ENCODE data around the gene TRAF3IP1.

DNA sequence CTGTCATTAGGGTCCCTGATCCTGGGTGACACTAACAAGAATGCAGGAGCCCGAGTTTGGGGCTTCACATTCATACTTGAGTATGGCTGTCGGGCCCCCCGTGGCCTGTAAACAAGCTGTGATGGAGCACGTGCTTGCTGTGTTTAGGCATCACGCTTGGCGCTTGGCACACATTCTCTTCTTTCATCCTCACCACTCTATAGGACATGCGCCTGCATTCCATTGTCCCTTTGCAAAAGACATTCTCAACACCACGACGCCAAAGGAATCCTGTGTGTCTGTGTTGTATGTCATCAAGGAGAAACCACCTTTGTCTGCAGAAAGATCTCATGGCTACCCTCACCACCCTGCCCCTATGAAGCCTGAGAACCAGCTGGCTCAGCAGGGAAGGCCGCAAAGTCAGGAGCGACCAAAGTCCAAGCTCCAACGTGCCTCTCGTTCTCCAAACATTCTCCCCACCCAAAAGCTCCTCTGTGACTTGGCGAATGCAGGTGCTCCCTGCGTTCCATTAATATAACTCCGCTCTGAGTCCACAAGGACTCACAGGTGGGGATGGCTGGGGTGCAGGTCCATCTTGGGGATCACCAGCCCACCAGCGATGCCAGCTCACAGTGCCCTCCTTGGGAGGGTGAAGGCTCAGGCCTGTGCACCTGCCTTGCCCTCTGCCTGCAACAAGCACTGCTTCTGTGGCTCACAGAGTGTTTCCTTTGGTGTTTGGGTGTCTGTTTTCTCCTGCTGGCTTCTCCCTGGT lies 25.8 kb upstream of the TRAF3IP1 start:
- TF ChIP-seq, protein P1, sequence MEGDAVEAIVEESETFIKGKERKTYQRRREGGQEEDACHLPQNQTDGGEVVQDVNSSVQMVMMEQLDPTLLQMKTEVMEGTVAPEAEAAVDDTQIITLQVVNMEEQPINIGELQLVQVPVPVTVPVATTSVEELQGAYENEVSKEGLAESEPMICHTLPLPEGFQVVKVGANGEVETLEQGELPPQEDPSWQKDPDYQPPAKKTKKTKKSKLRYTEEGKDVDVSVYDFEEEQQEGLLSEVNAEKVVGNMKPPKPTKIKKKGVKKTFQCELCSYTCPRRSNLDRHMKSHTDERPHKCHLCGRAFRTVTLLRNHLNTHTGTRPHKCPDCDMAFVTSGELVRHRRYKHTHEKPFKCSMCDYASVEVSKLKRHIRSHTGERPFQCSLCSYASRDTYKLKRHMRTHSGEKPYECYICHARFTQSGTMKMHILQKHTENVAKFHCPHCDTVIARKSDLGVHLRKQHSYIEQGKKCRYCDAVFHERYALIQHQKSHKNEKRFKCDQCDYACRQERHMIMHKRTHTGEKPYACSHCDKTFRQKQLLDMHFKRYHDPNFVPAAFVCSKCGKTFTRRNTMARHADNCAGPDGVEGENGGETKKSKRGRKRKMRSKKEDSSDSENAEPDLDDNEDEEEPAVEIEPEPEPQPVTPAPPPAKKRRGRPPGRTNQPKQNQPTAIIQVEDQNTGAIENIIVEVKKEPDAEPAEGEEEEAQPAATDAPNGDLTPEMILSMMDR (IDR thresholded peaks at IDR 0.05; ENCODE audit: low read depth, low read length, poor library complexity, severe bottlenecking): no peak
- no peak for TF ChIP-seq EZH2phosphoT487 (IDR thresholded peaks at IDR 0.05; ENCODE audit: borderline replicate concordance, low read length)
